PC-9 (cell line): ENCODE results near the gene PKIB. TPM values are rescaled to one million over a fixed set of nuclear protein-coding genes. Genes with fewer than 3 reads are reported as not detected.

ENCODE experiments used
- BruUV-seq: library from RNA; stranded (reverse); fragments of 400-500 nt; replicated peaks from 2 replicates; lab custom pipeline; 2021; lab: Mats Ljungman, UMichigan
- CTCF ChIA-PET: fragments of 300-600 bp; sonication (Branson Sonifier 250); formaldehyde crosslinking; loops from one replicate; lab custom pipeline; 2022; ENCODE audit warnings: antibody characterized with exemption; lab: Charles Lee
- POLR2A ChIA-PET: fragments of 300-600 bp; sonication (Branson Sonifier 250); formaldehyde crosslinking; loops from one replicate; lab custom pipeline; 2022; ENCODE audit warnings: antibody characterized with exemption; ENCODE audit not compliant: unreplicated experiment; lab: Charles Lee
- DNase-seq, 2 experiments: peaks; one replicate each; pipeline versions ENCODE4 v3.0.0 to v3.0.0-alpha.2; 2015 to 2022; ENCODE audit warnings: mixed read lengths in 1 of 2
- H2AFZ ChIP-seq: fragments of 200-600 bp; sonication (generic); 2 replicates; pipeline ENCODE4 v1.8.1; 2017; ENCODE audit warnings: antibody characterized with exemption
- H3F3A ChIP-seq: fragments of 200-600 bp; sonication (generic); 2 replicates; pipeline ENCODE4 v1.8.1; 2017; ENCODE audit warnings: antibody characterized with exemption, mild to moderate bottlenecking, low read depth; ENCODE audit not compliant: insufficient read depth
- H3K27ac ChIP-seq: fragments of 200-600 bp; sonication (generic); 2 replicates; pipeline ENCODE4 v1.6.1; 2016; ENCODE audit warnings: mixed run types
- H3K27me3 ChIP-seq: fragments of 200-600 bp; sonication (generic); 2 replicates; pipeline ENCODE4 v1.6.1; 2016; ENCODE audit warnings: low read depth, mixed run types; ENCODE audit not compliant: insufficient read depth
- H3K36me3 ChIP-seq: fragments of 200-600 bp; sonication (generic); 2 replicates; pipeline ENCODE4 v1.6.1; 2016; ENCODE audit warnings: low read depth, mixed run types
- H3K4me1 ChIP-seq: fragments of 200-600 bp; sonication (generic); replicated peaks from 2 replicates; pipeline ENCODE4 v1.6.1; 2016; ENCODE audit warnings: mixed run types; ENCODE audit not compliant: insufficient read depth
- H3K4me2 ChIP-seq: fragments of 200-600 bp; sonication (generic); 2 replicates; pipeline ENCODE4 v1.6.1; 2017; ENCODE audit warnings: mixed run types
- H3K4me3 ChIP-seq: fragments of 200-600 bp; sonication (generic); 2 replicates; pipeline ENCODE4 v1.6.1; 2016; ENCODE audit warnings: mixed run types
- H3K79me2 ChIP-seq: fragments of 200-600 bp; sonication (generic); 2 replicates; pipeline ENCODE4 v1.6.1; 2017; ENCODE audit warnings: low read depth, mixed run types
- H3K9me2 ChIP-seq: fragments of 200-600 bp; sonication (generic); 2 replicates; pipeline ENCODE4 v1.8.1; 2017; ENCODE audit warnings: mild to moderate bottlenecking; ENCODE audit not compliant: insufficient read depth
- H3K9me3 ChIP-seq: fragments of 200-600 bp; sonication (generic); 2 replicates; pipeline ENCODE4 v1.8.1; 2016; ENCODE audit warnings: low read depth; ENCODE audit not compliant: insufficient read depth
- H4K20me1 ChIP-seq: fragments of 200-600 bp; sonication (generic); 2 replicates; pipeline ENCODE4 v1.8.1; 2017; ENCODE audit not compliant: insufficient read depth
- CTCF ChIP-seq: fragments of 200-600 bp; sonication (generic); conservative IDR thresholded peaks from 2 replicates; pipeline ENCODE4 v1.6.1; 2017; ENCODE audit warnings: mixed run types, antibody characterized with exemption, mild to moderate bottlenecking, moderate library complexity
- EZH2 ChIP-seq: fragments of 200-600 bp; sonication (generic); IDR thresholded peaks from 2 replicates; pipeline ENCODE4 v1.8.0; 2017; ENCODE audit warnings: antibody characterized with exemption, low read depth
- intact Hi-C: fragments of 100-400 bp; cut with micrococcal nuclease; formaldehyde crosslinking; loops from one replicate; pipeline ENCODE4 v1.10.0; 2022; ENCODE audit not compliant: unreplicated experiment
- total RNA-seq: library from RNA; stranded (reverse); gene quantifications from 2 replicates; pipeline ENCODE4 v1.2.3, GENCODE V29; 2021

Gene PKIB
- total RNA-seq, 1 experiment from 2014 or later: 7.0 TPM

GRCh38 chr6:122648726-122649125, 38.5 kb downstream of the PKIB start:
- Histone ChIP-seq H3K27me3 (no peaks in the 10 kb centered on the region), H3K27ac (no peak overlapping the region), H3K4me1 (peaks cover 35% of the 10 kb centered on the region), H2AFZ (no peak overlapping the region), H3K4me2 (no peak overlapping the region), H3K79me2 (no peaks in the 10 kb centered on the region), H3K4me3 (no peak overlapping the region), H3F3A (peaks cover 29% of the 10 kb centered on the region), H4K20me1 (no peaks in the 10 kb centered on the region), H3K9me2 (no peaks in the 10 kb centered on the region), H3K9me3 (no peaks in the 10 kb centered on the region; the same call in 1 of the 2 replicates), H3K36me3 (no peaks in the 10 kb centered on the region)
- CTCF ChIA-PET: no interaction called here
- BruUV-seq: no TSS peak
- no peak for DNase-seq
- POLR2A ChIA-PET: no interaction called here
- intact Hi-C loops: no loop called here
- TF ChIP-seq EZH2 (no peak), CTCF (no peak)

GRCh38 chr6:122649701-122650100, 39.5 kb downstream of the PKIB start:
- Histone ChIP-seq H3K27me3 (no peaks in the 10 kb centered on the region), H3K4me3 (no peak overlapping the region), H2AFZ (no peak overlapping the region), H3K79me2 (no peaks in the 10 kb centered on the region), H3K9me3 (no peaks in the 10 kb centered on the region; the same call in 1 of the 2 replicates), H3K36me3 (no peaks in the 10 kb centered on the region; the same call in 1 of the 2 replicates), H3K9me2 (no peaks in the 10 kb centered on the region), H3K4me1 (peaks cover 43% of the 10 kb centered on the region), H3K4me2 (no peak overlapping the region), H4K20me1 (no peaks in the 10 kb centered on the region), H3F3A (peaks cover 29% of the 10 kb centered on the region), H3K27ac (no peak overlapping the region)
- no peak for TF ChIP-seq EZH2
- TF ChIP-seq CTCF: no peak
- no peak for DNase-seq
- ChIA-PET CTCF (no interaction called here), POLR2A (no interaction called here)
- BruUV-seq: no TSS peak
- intact Hi-C loops: loop anchor here (5.0 kb wide), 1 partner anchor 37 kb away; the partner anchor contains the start of gene PKIB

- H3K27me3 ChIP-seq: no peaks in the 10 kb centered on the region
- TF ChIP-seq EZH2 (no peak), CTCF (no peak)
- no peaks in the 10 kb centered on the region; the same call in 1 of the 2 replicates for H3K9me3 ChIP-seq
- POLR2A ChIA-PET: no interaction called here
- no peaks in the 10 kb centered on the region for H3K9me2 ChIP-seq
- no peak overlapping the region for H2AFZ ChIP-seq
- H4K20me1 ChIP-seq: no peaks in the 10 kb centered on the region
- H3K4me2 ChIP-seq: no peak overlapping the region
- no peak overlapping the region for H3K4me3 ChIP-seq
- H3K4me1 ChIP-seq: peaks cover 49% of the 10 kb centered on the region
- H3K36me3 ChIP-seq: no peaks in the 10 kb centered on the region; the same call in 1 of the 2 replicates
- BruUV-seq: no TSS peak
- H3K79me2 ChIP-seq: no peaks in the 10 kb centered on the region
- no peak overlapping the region for H3K27ac ChIP-seq
- CTCF ChIA-PET: no interaction called here
- intact Hi-C loops: loop anchor here (5.0 kb wide), 1 partner anchor 38 kb away; the partner anchor contains the start of gene PKIB
- H3F3A ChIP-seq: peaks cover 29% of the 10 kb centered on the region
- DNase-seq: no peak
Observed at GRCh38 chr6:122650403-122650802, 40.2 kb downstream of the PKIB start.
